Ovary (tissue), 3 donors: ENCODE data around the gene GSTP1.
"Not testable (repeated sequence)": the region's sequence is repeated elsewhere in the genome, so short reads cannot be mapped to it uniquely, and the experiment has no call there.

Experiments used
- CTCF ChIP-seq, 3 donors: fragments of 450-650 bp in 2 of 3; fragments of 200-600 bp in 1 of 3; IDR thresholded peaks; one replicate each; pipeline versions ENCODE4 v1.5.1 to v1.8.0; 2016 to 2022; ENCODE audit warnings: antibody characterized with exemption in 3 of 3, mild to moderate bottlenecking in 1 of 3
- POLR2A ChIP-seq: fragments of 450-650 bp; IDR thresholded peaks from one replicate; pipeline ENCODE4 v1.6.1; 2017; ENCODE audit warnings: antibody characterized with exemption, mild to moderate bottlenecking, moderate library complexity
- donor health status: DM: no; HTN: no; CAD: no.

GRCh38 chr11:67622905-67623304 is 39.3 kb downstream of the GSTP1 start:
- not testable (repeated sequence) for TF ChIP-seq CTCF (IDR thresholded peaks at IDR 0.05); POLR2A
